Gastrocnemius medialis (tissue), 4 donors: ENCODE data around the gene GPR55.

Source experiments
- POLR2A ChIP-seq, 2 donors: fragments of 450-650 bp; IDR thresholded peaks; one replicate each; pipeline ENCODE4 v1.6.1; 2017; ENCODE audit warnings: antibody characterized with exemption in 2 of 2, mild to moderate bottlenecking in 2 of 2, moderate library complexity in 2 of 2
- TF ChIP-seq, protein P1 (sequence below), 5 experiments: fragments of 450-650 bp in 3 of 5; fragments of 200-600 bp in 2 of 5; sonication (generic) in 2 of 5; IDR thresholded peaks in 4 of 5; conservative IDR thresholded peaks in 1 of 5; 1 replicate in 4 of 5; 2 replicates in 1 of 5; pipeline ENCODE4 v1.5.1; 2016 to 2019; ENCODE audit warnings: antibody characterized with exemption in 5 of 5, mild to moderate bottlenecking in 3 of 5, moderate library complexity in 3 of 5

- TF ChIP-seq, protein P1, sequence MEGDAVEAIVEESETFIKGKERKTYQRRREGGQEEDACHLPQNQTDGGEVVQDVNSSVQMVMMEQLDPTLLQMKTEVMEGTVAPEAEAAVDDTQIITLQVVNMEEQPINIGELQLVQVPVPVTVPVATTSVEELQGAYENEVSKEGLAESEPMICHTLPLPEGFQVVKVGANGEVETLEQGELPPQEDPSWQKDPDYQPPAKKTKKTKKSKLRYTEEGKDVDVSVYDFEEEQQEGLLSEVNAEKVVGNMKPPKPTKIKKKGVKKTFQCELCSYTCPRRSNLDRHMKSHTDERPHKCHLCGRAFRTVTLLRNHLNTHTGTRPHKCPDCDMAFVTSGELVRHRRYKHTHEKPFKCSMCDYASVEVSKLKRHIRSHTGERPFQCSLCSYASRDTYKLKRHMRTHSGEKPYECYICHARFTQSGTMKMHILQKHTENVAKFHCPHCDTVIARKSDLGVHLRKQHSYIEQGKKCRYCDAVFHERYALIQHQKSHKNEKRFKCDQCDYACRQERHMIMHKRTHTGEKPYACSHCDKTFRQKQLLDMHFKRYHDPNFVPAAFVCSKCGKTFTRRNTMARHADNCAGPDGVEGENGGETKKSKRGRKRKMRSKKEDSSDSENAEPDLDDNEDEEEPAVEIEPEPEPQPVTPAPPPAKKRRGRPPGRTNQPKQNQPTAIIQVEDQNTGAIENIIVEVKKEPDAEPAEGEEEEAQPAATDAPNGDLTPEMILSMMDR (IDR thresholded peaks at IDR 0.05 in 4 of 5, conservative IDR thresholded peaks at IDR 0.05 in 1 of 5): no peak
- no peak for TF ChIP-seq POLR2A (IDR thresholded peaks at IDR 0.05)
Measured at GRCh38 chr2:230950874-230951339, 25.9 kb upstream of the GPR55 start.
